ENCODE measurements around the gene ANKRD42. TPM values are rescaled to one million over a fixed set of nuclear protein-coding genes. Genes with fewer than 3 reads are reported as not detected.

Gene ANKRD42
- polyA plus RNA-seq, 1 of the 3 experiments (the other 2 are of a cell fraction) = 13.3 TPM

GRCh38 chr11:83158357-83158786 is 35.1 kb upstream of the ANKRD42 start:
- ChIA-PET POLR2A (interaction anchor here (1.8 kb wide), 1 partner anchor 101 kb away, joined by 3 read pairs; no protein-coding TSS in a partner anchor), CTCF (interaction anchor here (1.1 kb wide), 1 partner anchor 24 kb away, joined by 3 read pairs; no protein-coding TSS in a partner anchor)
- Histone ChIP-seq H3K9ac (peak overlapping the region; percentile 98), H3K4me2 (peak overlapping the region; percentile 91), H4K20me1 (ENCODE audit: insufficient read depth) (peaks cover 48% of the 10 kb centered on the region), H3K79me2 (ENCODE audit: insufficient read depth) (peaks cover 65% of the 10 kb centered on the region), H3K4me1 (ENCODE audit: control insufficient read depth in 1 of 2, insufficient read depth in 2 of 2, low read depth in 1 of 2, low read length in 1 of 2) (peaks cover 11 to 16% of the 10 kb centered on the region in 2 experiments; a peak in 3 of 4 replicates), H3K27ac (ENCODE audit: low read depth in 2 of 2, low read length in 1 of 2) (peak overlapping the region; percentile 96 to 98; a peak in 3 of 4 replicates), H3K36me3 (replicated peaks in 1 of 2; ENCODE audit: control insufficient read depth in 1 of 2, insufficient read depth in 2 of 2, low read length in 1 of 2) (peaks cover 33 to 43% of the 10 kb centered on the region in 2 experiments), H3K9me2 (no peaks in the 10 kb centered on the region), H3K27me3 (ENCODE audit: insufficient read depth) (no peaks in the 10 kb centered on the region), H2AFZ (ENCODE audit: low read depth) (no peak overlapping the region), H3K9me3 (no peaks in the 10 kb centered on the region), H3K4me3 (ENCODE audit: low read depth in 2 of 2, low read length in 1 of 2) (peak overlapping the region; percentile 92 to 95), H3F3A (replicated peaks; ENCODE audit: insufficient read depth) (peaks cover 15% of the 10 kb centered on the region)
- no peak for DNase-seq
- 0 out of 2 replicates have a peak, but pooled peaks have one; percentile 3 for TF ChIP-seq SIN3A (IDR thresholded peaks at IDR 0.05; ENCODE audit: borderline replicate concordance, low read depth, low read length)
- TF ChIP-seq GATA2 (CRISPR knock-in tag; IDR thresholded peaks at IDR 0.05) = no peak
- TF ChIP-seq FOSL2 (IDR thresholded peaks at IDR 0.05; ENCODE audit: borderline replicate concordance, low read depth) = no peak
- WGBS (ENCODE audit: low lambda C conversion rate) = under 1% methylated on average over 5 of the region's 5 CpGs

GRCh38 chr11:83158965-83159901 is 34.3 kb upstream of the ANKRD42 start:
- peak overlapping the region; percentile 92 to 95 for H3K4me3 ChIP-seq (ENCODE audit: low read depth in 2 of 2, low read length in 1 of 2)
- H3K4me1 ChIP-seq (ENCODE audit: control insufficient read depth in 1 of 2, insufficient read depth in 2 of 2, low read depth in 1 of 2, low read length in 1 of 2) = peaks cover 11 to 16% of the 10 kb centered on the region in 2 experiments; a peak in 3 of 4 replicates
- H3K9me3 ChIP-seq = no peaks in the 10 kb centered on the region
- TF ChIP-seq MXI1 (IDR thresholded peaks at IDR 0.05; ENCODE audit: low read depth, low read length) (no peak), IRF3 (IDR thresholded peaks at IDR 0.05; ENCODE audit: low read depth, low read length) (no peak), TEAD4 (IDR thresholded peaks at IDR 0.05; ENCODE audit: borderline replicate concordance, insufficient read depth) (no peak), MAX (IDR thresholded peaks at IDR 0.05; ENCODE audit: low read depth) (no peak), NFIC (IDR thresholded peaks at IDR 0.05; ENCODE audit: borderline replicate concordance) (no peak), ZBTB33 (IDR thresholded peaks at IDR 0.05; ENCODE audit: borderline replicate concordance, low read depth) (no peak), NRF1 (IDR thresholded peaks at IDR 0.05; ENCODE audit: low read depth, low read length) (no peak)
- DNase-seq = no peak
- peaks cover 73% of the 10 kb centered on the region for H3K79me2 ChIP-seq (ENCODE audit: insufficient read depth)
- H3K9ac ChIP-seq = peak overlapping the region; percentile 98
- H4K20me1 ChIP-seq (ENCODE audit: insufficient read depth) = peaks cover 48% of the 10 kb centered on the region
- peaks cover 15% of the 10 kb centered on the region for H3F3A ChIP-seq (replicated peaks; ENCODE audit: insufficient read depth)
- no peak overlapping the region; a peak in 2 of 4 replicates for H3K27ac ChIP-seq (ENCODE audit: low read depth in 2 of 2, low read length in 1 of 2)
- no peaks in the 10 kb centered on the region for H3K27me3 ChIP-seq (ENCODE audit: insufficient read depth)
- no peak overlapping the region for H2AFZ ChIP-seq (ENCODE audit: low read depth)
- peak overlapping the region; percentile 91 for H3K4me2 ChIP-seq
- H3K36me3 ChIP-seq (replicated peaks in 1 of 2; ENCODE audit: control insufficient read depth in 1 of 2, insufficient read depth in 2 of 2, low read length in 1 of 2) = peaks cover 42 to 50% of the 10 kb centered on the region in 2 experiments
- WGBS (ENCODE audit: low lambda C conversion rate) = 7% methylated on average over 15 of the region's 15 CpGs
- POLR2A ChIA-PET = interaction anchor here (0.6 kb wide), 1 partner anchor 77 kb away, joined by 4 read pairs; no protein-coding TSS in a partner anchor
- no peaks in the 10 kb centered on the region for H3K9me2 ChIP-seq
- CTCF ChIA-PET = interaction anchor here (0.8 to 1.4 kb wide), 6 partner anchors 23 to 292 kb away, joined by 3 to 4 read pairs (median 3); partner anchors contain the start of genes ANKRD42 and DDIAS
